Muscle layer of colon (tissue), 2 donors: ENCODE measurements around the gene MAGI1.

ENCODE experiments used
- H3K27ac ChIP-seq: one replicate; pipeline ENCODE4 v1.7.0; 2013; ENCODE audit warnings: low read depth, mild to moderate bottlenecking, low read length, moderate library complexity
- H3K27me3 ChIP-seq, 2 donors: one replicate each; pipeline ENCODE4 v1.7.0; 2013; ENCODE audit warnings: low read length in 2 of 2, mild to moderate bottlenecking in 2 of 2; ENCODE audit not compliant: insufficient read depth in 2 of 2, control insufficient read depth in 1 of 2
- H3K36me3 ChIP-seq: one replicate; pipeline ENCODE4 v1.7.0; 2013; ENCODE audit warnings: mild to moderate bottlenecking, low read length; ENCODE audit not compliant: insufficient read depth
- H3K4me1 ChIP-seq: one replicate; pipeline ENCODE4 v1.7.0; 2013; ENCODE audit warnings: mild to moderate bottlenecking, low read length; ENCODE audit not compliant: insufficient read depth
- H3K4me3 ChIP-seq, 2 donors: one replicate each; pipeline ENCODE4 v1.7.0; 2013; ENCODE audit warnings: low read length in 2 of 2, low read depth in 1 of 2, mild to moderate bottlenecking in 1 of 2, moderate library complexity in 1 of 2
- H3K9ac ChIP-seq: one replicate; pipeline ENCODE4 v1.7.0; 2013; ENCODE audit warnings: low read length
- H3K9me3 ChIP-seq: one replicate; pipeline ENCODE4 v1.7.0; 2013; ENCODE audit warnings: mild to moderate bottlenecking, low read length
- donor health status: abdominal sarcoma.
- donor health status: Adenocarcinoma of cecum.

The MAGI1 gene

DNA sequence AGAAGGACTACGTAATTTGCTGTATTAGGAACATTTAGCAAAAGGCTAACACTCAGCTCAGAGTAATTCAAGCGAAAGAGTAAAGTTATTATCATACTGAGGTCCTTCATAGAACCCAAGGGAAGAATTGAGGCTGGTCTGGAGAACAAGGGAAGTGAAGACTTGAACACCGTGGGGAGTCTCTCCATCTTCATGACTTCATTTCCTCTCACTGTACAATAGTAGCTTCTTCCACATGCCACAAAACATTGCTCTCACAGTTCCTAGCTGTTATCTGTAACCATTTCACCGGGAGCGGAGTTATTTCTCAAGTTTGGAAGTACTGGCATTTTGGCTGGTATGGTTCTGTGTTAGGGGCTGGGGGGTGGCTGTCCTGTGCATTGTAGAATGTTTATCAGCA is 69.7 kb downstream of the MAGI1 start:
- Histone ChIP-seq H3K4me1 (no peaks in the 10 kb centered on the region), H3K27ac (no peak overlapping the region), H3K9ac (no peak overlapping the region), H3K9me3 (no peaks in the 10 kb centered on the region), H3K4me3 (no peak overlapping the region), H3K27me3 (no peaks in the 10 kb centered on the region), H3K36me3 (no peaks in the 10 kb centered on the region)

DNA sequence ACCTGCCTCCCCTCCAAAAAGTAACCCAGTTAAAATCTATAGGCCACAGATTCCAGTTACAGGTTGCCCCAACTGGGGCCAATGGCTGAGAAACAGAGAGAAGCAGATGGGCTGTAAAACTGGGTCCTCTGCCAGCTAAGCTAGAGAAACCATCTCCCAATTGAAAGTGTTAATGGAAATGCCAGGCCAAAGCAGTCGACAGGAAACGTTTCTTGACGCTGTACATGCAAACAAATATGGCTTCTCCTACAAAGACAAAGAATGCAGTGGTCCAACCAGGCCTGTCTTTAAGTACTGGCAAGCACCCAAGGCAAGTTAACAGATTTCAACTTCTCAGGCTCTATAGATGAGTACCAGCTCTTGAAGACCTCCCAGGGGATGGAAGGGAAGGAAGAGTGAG is 71.3 kb downstream of the MAGI1 start:
- H3K9me3 ChIP-seq, result no peaks in the 10 kb centered on the region
- H3K27ac ChIP-seq, result no peak overlapping the region
- H3K4me1 ChIP-seq, result no peaks in the 10 kb centered on the region
- no peak overlapping the region for H3K4me3 ChIP-seq
- no peak overlapping the region for H3K9ac ChIP-seq
- H3K27me3 ChIP-seq, result no peaks in the 10 kb centered on the region
- no peaks in the 10 kb centered on the region for H3K36me3 ChIP-seq

DNA sequence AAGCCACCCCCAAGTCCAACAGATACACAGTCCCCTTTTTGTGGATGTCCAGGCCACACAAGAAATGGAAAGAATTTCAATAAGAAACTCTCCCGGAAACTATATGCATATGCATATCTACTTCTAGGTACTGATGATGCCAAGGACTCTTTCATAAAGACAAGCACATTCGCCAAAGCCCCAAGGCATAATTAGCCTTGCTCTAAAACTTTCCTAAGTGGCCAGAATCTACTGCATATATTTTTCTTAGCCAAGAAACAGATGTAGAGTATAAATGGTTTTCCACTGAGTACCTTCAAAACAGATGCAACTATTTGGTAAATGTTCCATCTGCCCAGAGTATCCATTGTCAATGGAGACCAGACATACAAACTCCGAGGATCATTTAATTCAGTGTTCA is 73.9 kb downstream of the MAGI1 start:
- Histone ChIP-seq H3K4me1 (no peaks in the 10 kb centered on the region), H3K9me3 (no peaks in the 10 kb centered on the region), H3K4me3 (no peak overlapping the region), H3K27ac (no peak overlapping the region), H3K36me3 (no peaks in the 10 kb centered on the region), H3K9ac (no peak overlapping the region), H3K27me3 (no peaks in the 10 kb centered on the region)

DNA sequence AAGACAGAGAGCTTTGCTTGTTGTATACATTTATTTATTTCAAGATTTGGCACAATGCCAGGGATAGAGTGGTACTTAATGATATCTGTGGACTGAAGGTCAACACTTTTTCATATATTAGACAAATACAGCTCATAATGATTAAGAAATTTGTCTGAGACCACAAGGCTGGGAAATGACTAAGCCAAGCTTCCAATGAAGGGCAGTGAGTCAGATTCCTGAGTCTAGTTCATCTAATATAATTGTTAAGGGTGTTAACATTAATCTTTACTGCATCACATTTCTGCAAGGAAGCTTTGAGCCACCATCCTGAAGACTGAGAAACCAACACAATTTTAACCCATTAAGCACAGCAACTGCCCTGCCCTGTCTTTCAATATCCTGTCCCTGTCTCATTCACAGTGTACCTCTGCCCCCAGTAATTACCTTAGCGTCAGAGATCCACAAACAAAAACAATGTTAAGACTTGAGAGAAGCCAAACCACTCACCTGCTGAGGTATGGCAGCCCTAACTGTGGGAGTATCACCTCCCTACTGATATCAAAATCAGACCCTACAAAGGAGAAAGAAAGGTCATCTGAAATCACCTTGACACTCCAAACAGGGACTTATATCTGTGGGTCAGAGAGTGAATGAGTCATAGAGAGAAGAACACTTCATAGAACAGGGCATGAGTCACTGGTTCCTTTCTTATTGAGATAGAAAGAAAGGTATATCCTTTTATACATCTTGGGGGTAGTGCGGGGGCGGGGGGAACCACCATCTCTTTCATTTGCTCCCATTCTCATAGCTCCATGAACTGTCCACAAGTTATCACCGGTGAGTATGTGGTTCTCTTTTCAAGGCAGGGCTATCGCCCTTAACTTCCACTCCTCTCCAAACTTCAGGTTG is 74.7 kb downstream of the MAGI1 start:
- H3K36me3 ChIP-seq, result no peaks in the 10 kb centered on the region
- no peaks in the 10 kb centered on the region for H3K9me3 ChIP-seq
- no peaks in the 10 kb centered on the region for H3K27me3 ChIP-seq
- H3K9ac ChIP-seq, result no peak overlapping the region
- H3K4me3 ChIP-seq, result no peak overlapping the region
- no peak overlapping the region for H3K27ac ChIP-seq
- H3K4me1 ChIP-seq, result no peaks in the 10 kb centered on the region

GRCh38 chr3:65961733-65962132 is 77.0 kb downstream of the MAGI1 start:
- Histone ChIP-seq H3K9me3 (no peaks in the 10 kb centered on the region), H3K36me3 (no peaks in the 10 kb centered on the region), H3K9ac (no peak overlapping the region), H3K4me3 (no peak overlapping the region), H3K27ac (no peak overlapping the region), H3K4me1 (no peaks in the 10 kb centered on the region), H3K27me3 (no peaks in the 10 kb centered on the region)

GRCh38 chr3:65961128-65961527 is 77.6 kb downstream of the MAGI1 start:
- no peaks in the 10 kb centered on the region for H3K36me3 ChIP-seq
- no peaks in the 10 kb centered on the region for H3K27me3 ChIP-seq
- no peaks in the 10 kb centered on the region for H3K9me3 ChIP-seq
- H3K4me1 ChIP-seq, result no peaks in the 10 kb centered on the region
- no peak overlapping the region for H3K9ac ChIP-seq
- no peak overlapping the region for H3K27ac ChIP-seq
- no peak overlapping the region for H3K4me3 ChIP-seq

DNA sequence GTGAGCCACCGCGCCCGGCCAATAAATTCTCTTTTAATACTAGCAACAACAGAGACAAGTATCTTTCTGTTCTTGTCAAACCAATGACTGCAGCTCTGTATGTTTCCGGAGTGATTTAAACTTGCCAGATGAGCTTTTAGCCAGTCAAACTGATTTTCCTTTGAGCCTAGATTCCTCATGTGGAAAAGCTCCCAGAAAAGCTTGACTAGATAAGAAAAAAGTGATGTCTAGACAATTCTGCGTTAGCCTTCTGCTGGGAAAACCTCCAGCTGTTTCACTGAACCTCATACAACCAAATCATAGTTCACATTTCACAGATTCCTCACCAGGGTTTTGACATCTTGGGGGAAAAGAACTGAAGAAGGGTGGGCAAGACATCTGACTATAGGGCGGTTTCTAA is 78.6 kb downstream of the MAGI1 start:
- Histone ChIP-seq H3K9me3 (no peaks in the 10 kb centered on the region), H3K4me1 (no peaks in the 10 kb centered on the region), H3K27me3 (no peaks in the 10 kb centered on the region), H3K4me3 (no peak overlapping the region), H3K36me3 (no peaks in the 10 kb centered on the region), H3K27ac (no peak overlapping the region), H3K9ac (no peak overlapping the region)

DNA sequence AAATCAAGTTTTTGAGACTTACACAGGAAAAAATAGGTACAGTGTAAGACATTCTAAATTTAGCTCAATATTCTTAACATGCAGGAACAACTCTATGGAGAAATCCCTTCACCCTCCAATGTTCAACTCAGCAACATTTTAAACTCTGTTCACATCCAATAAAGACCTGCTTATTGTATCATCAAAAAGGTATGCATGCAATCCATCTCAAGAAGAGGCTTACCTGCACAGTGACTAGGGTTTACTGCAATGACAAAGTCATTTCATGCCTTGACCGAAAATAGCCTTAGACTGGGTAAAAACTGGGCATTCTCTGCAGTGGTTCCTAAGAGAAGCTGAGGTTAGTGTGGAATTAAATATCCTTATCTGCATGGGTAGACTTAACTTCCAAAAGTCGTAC is 80.5 kb downstream of the MAGI1 start:
- H3K27ac ChIP-seq, result no peak overlapping the region
- H3K9me3 ChIP-seq, result no peaks in the 10 kb centered on the region
- no peak overlapping the region for H3K4me3 ChIP-seq
- no peak overlapping the region for H3K9ac ChIP-seq
- no peaks in the 10 kb centered on the region for H3K27me3 ChIP-seq
- H3K36me3 ChIP-seq, result no peaks in the 10 kb centered on the region
- H3K4me1 ChIP-seq, result peaks cover 15% of the 10 kb centered on the region

- Histone ChIP-seq H3K9ac (no peak overlapping the region), H3K27me3 (no peaks in the 10 kb centered on the region), H3K27ac (no peak overlapping the region), H3K9me3 (no peaks in the 10 kb centered on the region), H3K36me3 (no peaks in the 10 kb centered on the region), H3K4me1 (peaks cover 19% of the 10 kb centered on the region), H3K4me3 (no peak overlapping the region)
These were observed 82.8 kb downstream of the MAGI1 start for GRCh38 chr3:65955792-65956477.

- Histone ChIP-seq H3K4me1 (peaks cover 19% of the 10 kb centered on the region), H3K9me3 (no peaks in the 10 kb centered on the region), H3K27me3 (no peaks in the 10 kb centered on the region), H3K36me3 (no peaks in the 10 kb centered on the region), H3K4me3 (peak overlapping the region in 1 of 2 donors; percentile 36), H3K9ac (no peak overlapping the region), H3K27ac (peak overlapping the region; percentile 35)
These were observed 84.6 kb downstream of the MAGI1 start for GRCh38 chr3:65953881-65954733.

- no peaks in the 10 kb centered on the region for H3K9me3 ChIP-seq
- no peaks in the 10 kb centered on the region for H3K36me3 ChIP-seq
- peaks cover 25% of the 10 kb centered on the region for H3K4me1 ChIP-seq
- H3K4me3 ChIP-seq, result no peak overlapping the region
- no peak overlapping the region for H3K9ac ChIP-seq
- H3K27me3 ChIP-seq, result no peaks in the 10 kb centered on the region
- H3K27ac ChIP-seq, result peak overlapping the region; percentile 35
These were observed 85.4 kb downstream of the MAGI1 start for GRCh38 chr3:65953301-65953812.
